ENCODE results near the gene COQ7.

Gene COQ7

GRCh38 chr16:19106625-19107020 lies 39.2 kb downstream of the COQ7 start:
- Histone ChIP-seq H3K27ac (ENCODE audit: low read depth, low read length) (no peak overlapping the region), H3K79me2 (ENCODE audit: control insufficient read depth, low read length) (no peaks in the 10 kb centered on the region), H3K9me2 (replicated peaks; ENCODE audit: control insufficient read depth, low read length) (no peaks in the 10 kb centered on the region), H3K4me3 (ENCODE audit: low read length) (no peak overlapping the region), H3K4me1 (ENCODE audit: control insufficient read depth, low read length) (no peaks in the 10 kb centered on the region), H4K20me1 (ENCODE audit: control insufficient read depth, insufficient read depth, low read depth, low read length) (no peaks in the 10 kb centered on the region), H3K36me3 (ENCODE audit: control insufficient read depth, low read length) (no peaks in the 10 kb centered on the region), H3K9me3 (ENCODE audit: control insufficient read depth, insufficient read depth, low read length) (no peaks in the 10 kb centered on the region), H3K27me3 (ENCODE audit: control insufficient read depth, low read length) (0 out of 2 replicates have a peak, but pooled peaks cover 2% of the 10 kb centered on the region), H3F3A (ENCODE audit: control insufficient read depth, insufficient read depth) (no peaks in the 10 kb centered on the region), H3K4me2 (ENCODE audit: low read length) (no peak overlapping the region)
- TF ChIP-seq CTCF (IDR thresholded peaks at IDR 0.05; ENCODE audit: low read depth, low read length, poor library complexity, severe bottlenecking) (no peak), EZH2phosphoT487 (IDR thresholded peaks at IDR 0.05; ENCODE audit: borderline replicate concordance, low read length) (no peak)

GRCh38 chr16:19108409-19109287 lies 41.2 kb downstream of the COQ7 start:
- no peaks in the 10 kb centered on the region for H3K36me3 ChIP-seq (ENCODE audit: control insufficient read depth, low read length)
- H3K27me3 ChIP-seq (ENCODE audit: control insufficient read depth, low read length): peaks cover 6% of the 10 kb centered on the region; the same call in 1 of the 2 replicates
- H3F3A ChIP-seq (ENCODE audit: control insufficient read depth, insufficient read depth): no peaks in the 10 kb centered on the region
- no peaks in the 10 kb centered on the region; the same call in 1 of the 2 replicates for H3K4me1 ChIP-seq (ENCODE audit: control insufficient read depth, low read length)
- H4K20me1 ChIP-seq (ENCODE audit: control insufficient read depth, insufficient read depth, low read depth, low read length): no peaks in the 10 kb centered on the region
- H3K79me2 ChIP-seq (ENCODE audit: control insufficient read depth, low read length): no peaks in the 10 kb centered on the region
- TF ChIP-seq EZH2phosphoT487 (IDR thresholded peaks at IDR 0.05; ENCODE audit: borderline replicate concordance, low read length) (no peak), CTCF (IDR thresholded peaks at IDR 0.05; ENCODE audit: low read depth, low read length, poor library complexity, severe bottlenecking) (no peak)
- no peak overlapping the region for H3K4me3 ChIP-seq (ENCODE audit: low read length)
- no peaks in the 10 kb centered on the region for H3K9me2 ChIP-seq (replicated peaks; ENCODE audit: control insufficient read depth, low read length)
- no peak overlapping the region for H3K4me2 ChIP-seq (ENCODE audit: low read length)
- no peaks in the 10 kb centered on the region for H3K9me3 ChIP-seq (ENCODE audit: control insufficient read depth, insufficient read depth, low read length)
- no peak overlapping the region for H3K27ac ChIP-seq (ENCODE audit: low read depth, low read length)

GRCh38 chr16:19109288-19109664 lies 41.9 kb downstream of the COQ7 start:
- Histone ChIP-seq H3K4me2 (ENCODE audit: low read length) (no peak overlapping the region), H3K27ac (ENCODE audit: low read depth, low read length) (no peak overlapping the region), H3K4me1 (ENCODE audit: control insufficient read depth, low read length) (no peaks in the 10 kb centered on the region; the same call in 1 of the 2 replicates), H3K9me3 (ENCODE audit: control insufficient read depth, insufficient read depth, low read length) (no peaks in the 10 kb centered on the region), H4K20me1 (ENCODE audit: control insufficient read depth, insufficient read depth, low read depth, low read length) (no peaks in the 10 kb centered on the region), H3K9me2 (replicated peaks; ENCODE audit: control insufficient read depth, low read length) (no peaks in the 10 kb centered on the region), H3F3A (ENCODE audit: control insufficient read depth, insufficient read depth) (no peaks in the 10 kb centered on the region), H3K4me3 (ENCODE audit: low read length) (no peak overlapping the region), H3K79me2 (ENCODE audit: control insufficient read depth, low read length) (no peaks in the 10 kb centered on the region), H3K27me3 (ENCODE audit: control insufficient read depth, low read length) (peaks cover 7% of the 10 kb centered on the region; the same call in 1 of the 2 replicates), H3K36me3 (ENCODE audit: control insufficient read depth, low read length) (no peaks in the 10 kb centered on the region)
- no peak for TF ChIP-seq EZH2phosphoT487 (IDR thresholded peaks at IDR 0.05; ENCODE audit: borderline replicate concordance, low read length)
- no peak for TF ChIP-seq CTCF (IDR thresholded peaks at IDR 0.05; ENCODE audit: low read depth, low read length, poor library complexity, severe bottlenecking)

Data from DOHH2 (cell line).